ENCODE measurements around the gene BRD1.

BRD1 gene

DNA sequence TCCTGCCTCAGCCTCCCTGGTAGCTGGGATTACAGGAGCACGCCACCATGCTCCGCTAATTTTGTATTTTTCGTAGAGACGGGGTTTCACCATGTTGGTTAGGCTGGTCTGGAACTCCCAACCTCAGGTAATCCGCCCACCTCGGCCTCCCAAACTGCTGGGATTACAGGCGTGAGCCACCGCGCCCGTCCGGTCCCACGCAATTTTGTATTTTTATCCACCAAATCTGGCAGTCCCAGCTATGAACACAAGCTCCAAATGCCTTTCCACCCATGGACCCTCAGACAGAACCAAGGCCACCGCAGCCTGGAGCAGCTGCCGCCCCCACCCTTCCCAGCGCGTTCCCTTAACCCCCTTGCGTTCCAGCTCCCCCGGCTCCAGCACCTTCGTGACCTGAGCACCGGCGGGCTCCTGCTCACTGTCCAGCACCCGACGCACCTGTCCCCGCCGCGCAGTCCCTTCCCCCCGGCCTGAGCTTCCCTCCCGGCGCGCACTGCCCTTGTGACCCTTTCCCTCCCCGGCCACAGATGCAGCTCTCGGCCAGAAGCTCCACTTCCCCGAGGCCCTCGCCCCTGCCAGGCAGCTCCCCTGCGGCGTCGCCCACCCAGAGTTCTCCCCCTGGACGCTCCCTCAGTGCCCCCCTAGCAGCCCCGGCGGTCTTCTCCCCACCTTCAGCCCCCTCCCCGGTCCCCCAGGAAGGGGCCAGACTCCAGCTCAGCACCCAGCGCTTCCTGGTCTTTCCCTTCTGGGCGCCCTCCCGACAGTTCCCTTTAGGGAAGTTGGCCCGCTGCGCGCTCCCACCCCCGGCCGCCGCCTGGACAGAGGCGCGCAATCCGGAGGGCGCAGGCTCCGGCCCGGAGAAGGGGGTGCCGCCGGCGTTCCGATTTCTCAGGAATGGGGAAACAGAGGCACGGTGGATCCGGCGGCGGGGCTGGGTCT lies 20.3 kb upstream of the BRD1 start:
- Histone ChIP-seq H3K4me3 (peak overlapping the region; percentile 34 to 50), H3K4me1 (peaks cover 0 to 29% (median 27%) of the 10 kb centered on the region in 4 donors), H3K9me3 (no peaks in the 10 kb centered on the region), H3K27ac (no peak overlapping the region), H3K36me3 (no peaks in the 10 kb centered on the region), H3K27me3 (peaks cover 0 to 50% of the 10 kb centered on the region in 2 donors)
- intact Hi-C loops (cut with DNase I; ENCODE audit: low total_unique reads), result no loop called here
- no peak for DNase-seq
- no peak for TF ChIP-seq CTCF (IDR thresholded peaks at IDR 0.05)

DNA sequence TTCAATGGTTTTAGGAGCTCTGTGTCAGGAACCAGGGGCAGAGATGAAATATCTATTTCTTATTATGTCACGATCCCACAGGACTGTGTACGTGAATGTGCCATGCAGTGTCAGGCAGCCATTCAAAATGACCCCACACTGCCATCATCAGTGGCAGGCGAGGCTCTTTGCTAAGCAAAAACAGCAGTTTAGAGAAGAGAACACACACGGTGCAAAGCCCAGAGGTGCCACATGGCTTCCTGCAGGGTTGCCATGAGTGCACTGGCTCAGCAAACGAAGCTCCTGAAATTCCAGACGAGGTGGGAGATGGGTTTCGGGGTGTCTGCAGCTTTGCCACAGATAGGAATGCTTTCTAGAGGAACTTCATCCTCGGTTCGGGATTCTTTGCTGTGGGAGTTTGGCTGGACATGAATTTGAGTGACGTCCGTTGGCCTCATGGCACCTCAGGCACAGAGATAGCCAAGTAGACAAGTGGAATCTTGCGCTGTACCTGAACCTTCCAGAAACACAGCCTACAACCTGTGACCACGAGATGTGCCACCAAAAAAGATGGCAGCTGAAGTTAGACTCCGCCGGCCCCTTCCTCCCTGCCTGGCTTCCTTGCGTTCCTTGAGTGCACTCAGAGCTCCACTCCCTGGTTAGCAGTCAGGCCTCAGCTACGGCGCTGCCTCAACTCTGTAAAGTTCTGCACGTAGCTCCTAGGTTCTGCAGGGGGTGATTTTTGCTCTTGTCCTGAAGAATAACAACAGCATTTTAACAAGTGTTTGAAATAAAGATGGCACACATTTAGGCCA lies 18.2 kb upstream of the BRD1 start:
- Histone ChIP-seq H3K4me1 (peaks cover 0 to 22% (median 20%) of the 10 kb centered on the region in 4 donors), H3K9me3 (no peaks in the 10 kb centered on the region), H3K27me3 (peaks cover 0 to 50% of the 10 kb centered on the region in 2 donors), H3K36me3 (no peaks in the 10 kb centered on the region), H3K27ac (no peak overlapping the region), H3K4me3 (no peak overlapping the region)
- no peak for TF ChIP-seq CTCF (IDR thresholded peaks at IDR 0.05)
- intact Hi-C loops (cut with DNase I; ENCODE audit: low total_unique reads), result no loop called here
- DNase-seq, result no peak

- Histone ChIP-seq H3K4me1 (peaks cover 0 to 22% (median 20%) of the 10 kb centered on the region in 4 donors), H3K4me3 (no peak overlapping the region), H3K36me3 (no peaks in the 10 kb centered on the region), H3K27ac (no peak overlapping the region), H3K9me3 (no peaks in the 10 kb centered on the region), H3K27me3 (peaks cover 0 to 44% of the 10 kb centered on the region in 2 donors)
- no peak for DNase-seq
- intact Hi-C loops (cut with DNase I; ENCODE audit: low total_unique reads), result no loop called here
- TF ChIP-seq CTCF (IDR thresholded peaks at IDR 0.05), result no peak
Observed at GRCh38 chr22:49845241-49845640, 17.6 kb upstream of the BRD1 start.

DNA sequence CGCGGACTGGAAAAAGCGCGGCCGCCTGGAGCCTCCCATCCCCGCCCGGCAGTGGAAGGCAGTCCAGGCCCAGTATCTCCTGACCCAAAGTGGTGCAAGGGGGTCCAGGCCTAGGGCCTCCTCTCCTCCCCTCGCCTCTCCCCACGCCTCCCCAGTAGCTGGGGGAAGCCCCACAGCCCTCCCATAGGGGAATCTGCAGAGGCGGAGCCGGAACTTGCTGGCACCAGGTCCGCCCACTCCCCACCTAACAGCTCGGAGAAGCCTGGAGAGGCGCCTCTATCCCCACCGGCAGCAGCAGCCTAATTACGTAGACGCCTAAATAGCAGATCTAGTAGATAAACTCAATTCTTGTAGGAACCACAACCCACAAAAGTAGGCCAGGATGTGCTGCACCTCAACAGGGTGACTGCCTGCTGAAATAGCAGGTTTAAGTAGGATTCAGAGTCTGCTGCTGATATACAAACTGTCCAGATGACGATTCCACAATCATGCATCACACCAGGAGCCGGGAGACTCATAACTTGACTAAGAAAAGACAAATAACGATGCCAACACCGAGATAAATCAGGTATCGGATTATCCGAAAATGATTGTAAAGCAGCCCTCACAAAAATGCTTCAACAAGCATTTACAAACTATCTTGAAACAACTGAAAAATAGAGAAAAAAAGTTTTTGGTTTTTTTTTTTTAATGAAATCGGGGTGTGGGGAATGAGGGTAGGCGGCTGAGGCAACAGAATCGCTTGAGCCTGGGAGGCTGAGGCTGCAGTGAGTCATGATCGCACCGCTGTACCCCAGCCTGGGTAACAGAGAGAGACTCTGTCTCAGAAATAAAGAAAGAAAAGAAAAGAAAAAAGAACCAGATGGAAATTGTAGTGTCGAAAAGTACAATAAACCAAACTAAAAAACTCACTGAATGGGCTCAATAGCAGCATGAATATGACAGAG lies 11.4 kb upstream of the BRD1 start:
- Histone ChIP-seq H3K27me3 (peaks cover 0 to 10% of the 10 kb centered on the region in 2 donors), H3K9me3 (no peaks in the 10 kb centered on the region), H3K27ac (no peak overlapping the region), H3K4me3 (no peak overlapping the region), H3K36me3 (no peaks in the 10 kb centered on the region), H3K4me1 (no peaks in the 10 kb centered on the region)
- intact Hi-C loops (cut with DNase I; ENCODE audit: low total_unique reads), result no loop called here
- TF ChIP-seq CTCF (IDR thresholded peaks at IDR 0.05), result no peak
- no peak for DNase-seq
